Raji (cell line): ENCODE measurements around the gene WT1.

Source experiments
- POLR2A ChIP-seq: IDR thresholded peaks from 2 replicates; pipeline ENCODE4 v1.6.1; 2011; ENCODE audit warnings: low read depth, low read length, control low read depth; ENCODE audit not compliant: insufficient read depth

Gene WT1

DNA sequence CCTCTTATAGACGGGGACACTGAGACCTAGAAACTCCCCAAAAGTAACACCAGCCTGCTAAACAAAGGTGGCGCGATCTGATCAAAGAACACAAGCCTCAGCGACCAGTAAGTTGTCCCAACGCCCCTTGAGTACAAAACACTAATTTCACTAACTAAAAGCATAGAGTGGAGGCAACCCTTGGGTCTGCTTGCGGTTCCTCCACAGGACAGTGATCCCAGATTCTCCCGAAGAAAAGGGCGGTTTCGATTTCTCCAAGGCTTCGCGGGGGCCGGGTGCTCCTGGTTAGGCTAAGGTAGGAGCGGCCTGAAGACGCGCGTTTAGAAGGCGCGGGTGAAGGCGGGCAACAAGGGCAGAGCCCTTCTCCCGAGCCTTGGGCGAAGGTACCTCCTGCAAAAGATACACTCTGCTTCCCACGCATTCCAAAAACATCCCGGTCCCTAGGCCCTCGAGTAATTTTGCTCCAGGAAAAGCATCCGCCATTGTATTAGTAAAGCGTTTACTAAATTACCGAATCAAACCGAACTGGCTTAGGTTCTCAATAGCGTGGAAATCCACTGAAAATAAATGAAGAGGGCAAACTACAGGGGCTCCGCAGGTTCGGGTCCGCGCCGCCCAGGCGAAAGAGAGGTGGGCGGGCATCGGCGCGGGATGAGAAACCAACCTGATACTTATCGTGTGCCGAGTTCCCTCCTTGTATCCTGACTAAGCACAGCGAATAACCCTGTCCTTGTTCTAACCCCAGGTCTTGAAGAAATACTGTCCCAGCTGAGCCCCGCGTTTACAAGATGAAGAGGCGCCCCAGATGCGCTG lies 2.0 kb downstream of the WT1 start:
- no peak for TF ChIP-seq POLR2A

DNA sequence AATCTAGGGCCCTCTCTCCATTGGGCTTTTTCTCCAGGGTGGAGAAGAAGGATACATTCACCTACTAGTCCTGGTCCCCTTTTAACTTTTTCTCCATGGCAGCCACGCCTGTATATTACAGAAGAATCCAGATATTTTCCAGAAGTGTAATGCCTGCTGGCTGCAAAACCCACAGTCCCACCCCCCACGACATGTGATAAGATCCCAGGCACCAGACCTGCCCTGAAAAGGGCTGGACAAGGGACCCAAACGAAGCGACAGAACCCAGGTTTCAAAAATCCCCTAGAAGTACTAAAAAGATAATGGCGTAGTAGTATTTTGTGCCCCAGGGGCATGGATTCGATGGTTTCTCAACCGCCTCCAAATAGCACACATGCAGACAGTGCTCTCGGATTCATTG lies 2.8 kb downstream of the WT1 start:
- no peak for TF ChIP-seq POLR2A

DNA sequence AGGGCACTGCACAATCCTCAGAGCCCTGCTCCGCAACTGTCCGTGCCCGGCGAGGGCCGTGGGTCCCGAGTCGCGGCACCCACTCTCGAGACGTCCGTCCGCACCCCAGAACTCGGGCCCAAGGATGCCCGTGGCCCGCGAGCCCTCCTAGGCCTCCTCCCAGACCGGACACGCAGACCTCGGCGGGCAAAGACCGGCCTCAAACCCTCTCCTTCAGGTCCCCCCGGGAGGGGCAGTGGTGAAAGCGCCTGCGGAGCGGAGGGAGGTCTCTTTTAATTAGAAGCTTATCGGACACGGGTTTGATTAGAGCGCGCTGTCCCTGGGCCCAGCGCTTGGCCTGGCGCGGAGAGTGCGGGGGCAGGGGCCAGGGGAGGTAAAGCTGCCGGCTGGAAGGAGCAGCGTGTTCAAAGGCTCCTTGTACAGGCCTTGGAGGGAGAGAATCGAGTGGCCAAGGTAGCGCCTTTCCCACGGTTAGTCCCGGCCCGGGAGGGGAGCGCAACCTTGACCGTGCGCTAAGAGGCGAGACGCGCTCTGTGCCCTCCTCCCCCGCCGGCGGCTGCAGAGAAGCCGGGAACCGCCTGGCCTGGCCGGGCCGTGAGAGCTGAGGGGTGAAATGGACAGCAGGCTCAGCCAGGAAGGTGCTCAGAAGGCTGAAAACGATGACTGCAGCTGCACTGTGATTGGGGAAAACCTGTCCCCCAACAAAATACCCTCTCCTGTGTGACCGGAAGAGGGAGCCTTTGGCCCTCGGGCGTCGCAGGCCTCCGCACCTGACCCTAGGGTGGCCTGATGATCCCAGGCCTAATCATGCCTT lies 4.6 kb downstream of the WT1 start:
- TF ChIP-seq POLR2A = no peak

DNA sequence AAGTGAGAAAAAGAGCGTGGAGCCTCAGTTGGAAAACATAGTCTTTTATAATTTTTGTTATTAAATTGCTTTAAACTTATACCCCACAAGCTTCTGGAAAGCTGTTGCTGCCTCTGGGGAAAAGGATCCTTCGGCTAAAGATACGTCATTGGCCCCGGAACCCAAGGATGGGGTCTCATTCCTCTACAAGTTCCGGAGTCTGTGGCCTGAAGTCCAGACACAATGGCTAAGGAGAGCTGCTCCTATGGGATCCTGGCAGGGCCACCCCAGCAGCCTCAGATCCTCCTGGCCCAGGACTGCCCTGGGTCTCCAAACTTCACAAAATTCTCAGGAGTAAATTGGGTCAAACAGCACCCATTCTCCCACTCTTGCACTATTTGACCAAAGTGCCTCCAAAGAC lies 5.9 kb downstream of the WT1 start:
- TF ChIP-seq POLR2A = no peak

DNA sequence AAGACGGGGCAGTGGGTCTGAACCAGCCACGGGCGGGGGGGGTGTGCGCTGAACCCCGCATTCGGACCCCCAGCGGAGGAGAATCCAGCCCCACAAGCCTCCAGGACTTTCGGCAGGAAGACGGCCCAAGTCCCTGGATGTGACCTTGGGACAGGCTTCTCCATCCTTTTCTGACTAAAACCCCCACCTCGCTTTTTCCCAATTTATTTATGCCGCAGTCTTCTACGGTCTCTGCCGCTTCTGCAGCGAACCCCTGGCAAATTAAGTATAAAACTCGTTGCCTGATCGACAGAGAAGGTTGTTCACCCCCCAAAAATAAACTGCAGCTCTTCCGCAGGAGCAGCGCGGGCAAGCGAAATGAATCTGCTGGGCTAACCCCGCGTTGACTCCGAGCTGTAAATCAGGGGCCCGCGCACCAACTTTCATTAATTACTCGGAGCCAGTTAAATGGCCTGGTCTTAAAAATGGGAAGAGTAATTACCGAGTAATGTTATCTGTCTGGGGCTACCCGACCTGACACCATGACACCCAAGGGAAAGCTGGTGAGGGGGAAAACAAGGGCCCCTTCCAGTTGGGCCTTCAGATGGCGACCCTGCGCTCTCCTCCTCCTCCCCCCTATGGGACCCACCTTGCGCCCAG lies 6.6 kb downstream of the WT1 start:
- TF ChIP-seq POLR2A = no peak

DNA sequence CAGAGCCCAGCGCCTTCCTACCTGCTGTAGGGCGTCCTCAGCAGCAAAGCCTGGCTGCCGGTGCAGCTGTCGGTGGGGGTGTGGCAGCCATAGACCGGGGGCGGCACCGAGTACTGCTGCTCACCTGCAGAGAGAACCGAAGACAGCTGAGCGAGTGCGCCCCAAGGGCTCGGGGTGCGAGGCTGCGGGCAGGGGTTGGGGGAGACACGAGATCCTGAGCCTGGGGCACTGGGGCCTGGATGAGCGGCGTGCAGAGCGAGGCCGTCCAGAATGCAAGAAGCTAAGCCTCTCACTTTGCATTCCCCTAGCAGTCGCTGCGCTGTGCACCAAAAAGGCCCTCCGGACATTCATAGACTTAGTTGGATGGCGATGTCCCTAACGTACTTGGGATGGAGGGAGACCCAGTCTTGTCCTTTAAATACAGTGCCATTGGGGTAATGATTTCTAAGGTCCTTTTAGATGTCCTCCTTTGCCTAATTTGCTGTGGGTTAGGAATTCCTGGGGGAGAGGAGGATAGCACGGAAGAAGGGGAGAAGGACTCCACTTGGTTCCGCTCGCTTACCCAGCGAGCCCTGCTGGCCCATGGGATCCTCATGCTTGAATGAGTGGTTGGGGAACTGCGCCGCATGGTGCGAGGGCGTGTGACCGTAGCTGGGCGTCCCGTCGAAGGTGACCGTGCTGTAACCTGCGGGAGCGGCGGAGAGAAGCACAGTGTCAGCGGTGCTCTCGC lies 7.2 kb downstream of the WT1 start:
- no peak for TF ChIP-seq POLR2A

DNA sequence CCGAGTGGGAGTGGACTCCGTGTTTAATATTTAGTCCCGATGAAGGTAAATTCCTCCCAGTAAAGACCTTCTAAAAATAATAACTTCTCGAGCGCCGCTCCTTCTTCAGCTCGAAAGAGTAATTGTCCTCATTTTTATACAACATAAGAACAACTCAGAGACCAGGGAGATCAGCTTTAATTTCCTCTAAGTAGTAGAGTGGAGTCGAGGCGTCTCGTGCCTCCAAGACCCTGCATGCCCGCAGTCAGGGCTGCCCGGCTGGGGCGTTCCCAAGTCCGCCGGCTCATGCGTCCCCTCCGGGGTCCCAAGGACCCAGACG lies 7.8 kb downstream of the WT1 start:
- TF ChIP-seq POLR2A = no peak

DNA sequence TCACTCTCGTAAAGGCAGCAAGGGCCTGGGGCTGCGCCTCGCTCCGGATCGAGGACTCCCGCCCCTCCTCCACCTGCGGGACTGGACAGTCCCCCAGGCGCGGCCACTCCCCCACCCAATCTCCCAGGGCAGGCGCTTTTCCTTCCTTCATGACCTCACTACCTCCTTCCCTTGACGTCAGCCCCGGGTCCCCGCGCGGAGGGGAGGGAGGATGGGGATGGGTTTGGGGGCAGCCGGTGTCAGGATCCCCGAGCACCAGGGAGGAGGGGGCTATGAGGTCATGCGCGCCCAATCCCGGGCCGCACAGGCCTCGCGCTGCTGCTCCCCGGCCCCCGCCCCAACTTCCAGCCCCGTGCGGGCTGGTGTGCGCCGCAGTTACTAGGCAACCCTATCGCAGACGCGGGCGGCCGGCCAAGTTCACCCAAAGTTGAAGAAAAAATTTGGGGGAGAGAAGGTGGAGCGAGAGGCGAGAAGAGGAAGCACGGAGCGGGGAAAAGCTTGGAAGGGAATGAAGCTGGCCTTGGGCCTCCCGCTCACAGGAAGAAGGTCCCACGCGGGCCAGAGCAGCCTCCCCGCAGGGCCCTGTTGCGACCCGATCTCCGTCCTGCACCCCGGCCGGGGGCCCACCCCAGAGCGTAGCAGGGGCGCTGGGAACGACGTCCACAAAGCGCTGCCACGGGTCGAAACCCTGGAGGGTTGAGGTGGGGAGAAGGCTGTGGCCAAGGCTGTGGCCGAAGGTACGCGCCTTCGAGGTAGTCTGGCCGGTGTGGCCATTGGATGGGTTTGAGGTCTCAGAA lies 8.3 kb downstream of the WT1 start:
- TF ChIP-seq POLR2A = no peak

DNA sequence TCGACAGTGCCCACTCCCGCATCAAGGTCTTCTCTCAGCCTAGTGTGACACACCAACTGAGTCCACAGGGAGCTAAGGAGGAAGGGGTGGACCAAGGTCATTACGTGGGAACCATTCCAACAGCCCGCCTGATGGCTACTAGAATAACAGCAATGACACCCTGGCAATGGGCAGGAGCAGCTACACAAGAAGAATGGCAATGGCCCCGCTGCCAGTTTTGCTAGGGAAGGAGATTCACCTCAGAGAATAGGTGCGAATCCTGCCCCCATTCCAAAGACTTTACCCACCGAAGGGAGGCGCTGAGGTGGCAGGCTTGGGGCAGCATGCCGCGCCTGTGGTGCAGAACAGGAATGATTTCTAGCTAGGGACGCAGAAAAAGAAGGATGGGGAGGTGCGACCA lies 9.1 kb downstream of the WT1 start:
- TF ChIP-seq POLR2A = no peak

DNA sequence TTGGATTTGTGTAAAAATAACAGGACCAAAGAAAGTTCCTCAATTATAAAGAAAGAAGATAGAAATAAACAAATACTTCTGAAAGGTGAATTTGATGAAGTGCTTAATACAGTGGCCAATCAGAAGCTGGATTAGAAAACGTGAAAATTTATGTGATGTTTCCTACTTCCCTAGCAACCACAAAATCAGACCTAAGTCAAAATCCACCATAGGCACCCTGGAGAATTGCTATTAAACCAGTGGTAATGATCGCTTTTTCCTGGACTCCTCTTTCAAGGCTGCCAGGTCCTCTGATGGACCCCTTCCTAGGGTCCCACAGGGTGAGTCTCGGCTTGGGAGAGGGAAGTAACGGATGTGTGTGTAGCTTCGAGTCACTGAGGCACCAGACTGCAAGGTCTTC lies 9.6 kb downstream of the WT1 start:
- no peak for TF ChIP-seq POLR2A

DNA sequence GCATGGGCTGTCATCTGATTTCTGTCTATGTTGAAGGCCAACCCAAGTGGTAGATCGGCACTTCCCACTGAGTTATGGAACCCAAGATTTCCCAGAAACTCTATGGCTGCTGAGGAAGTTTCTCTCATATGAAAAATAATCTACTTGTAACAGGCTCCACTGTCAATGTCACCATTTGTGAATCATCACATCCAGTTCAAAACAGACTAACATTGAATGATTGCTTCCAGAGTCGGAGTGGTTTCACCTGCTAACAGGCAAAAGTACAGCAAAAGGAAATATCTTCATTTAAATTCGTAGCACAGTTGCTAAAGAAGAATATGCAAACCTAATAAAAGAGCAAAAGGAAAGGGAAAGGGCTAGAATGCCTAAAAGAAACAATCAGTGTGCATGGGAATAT lies 12.8 kb downstream of the WT1 start:
- TF ChIP-seq POLR2A = no peak

DNA sequence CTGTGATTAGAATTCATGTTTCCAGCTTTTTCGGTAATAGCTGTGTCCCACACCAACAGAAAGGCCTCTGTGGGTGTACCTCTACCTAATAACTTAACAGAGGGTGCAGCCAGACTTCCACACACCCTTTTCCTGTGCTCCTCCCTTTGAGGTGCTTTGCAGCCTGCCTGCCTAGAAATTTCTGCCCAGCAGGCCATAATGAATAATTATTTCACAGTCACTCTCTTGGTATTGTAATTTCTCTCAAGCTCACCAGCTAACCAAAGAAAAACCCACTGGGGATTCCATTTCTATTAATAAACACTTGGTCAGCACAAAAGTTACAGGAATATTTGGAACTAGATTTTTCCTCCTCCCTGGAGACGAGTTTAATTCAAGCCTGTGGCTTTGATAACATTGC lies 13.3 kb downstream of the WT1 start:
- TF ChIP-seq POLR2A = no peak

DNA sequence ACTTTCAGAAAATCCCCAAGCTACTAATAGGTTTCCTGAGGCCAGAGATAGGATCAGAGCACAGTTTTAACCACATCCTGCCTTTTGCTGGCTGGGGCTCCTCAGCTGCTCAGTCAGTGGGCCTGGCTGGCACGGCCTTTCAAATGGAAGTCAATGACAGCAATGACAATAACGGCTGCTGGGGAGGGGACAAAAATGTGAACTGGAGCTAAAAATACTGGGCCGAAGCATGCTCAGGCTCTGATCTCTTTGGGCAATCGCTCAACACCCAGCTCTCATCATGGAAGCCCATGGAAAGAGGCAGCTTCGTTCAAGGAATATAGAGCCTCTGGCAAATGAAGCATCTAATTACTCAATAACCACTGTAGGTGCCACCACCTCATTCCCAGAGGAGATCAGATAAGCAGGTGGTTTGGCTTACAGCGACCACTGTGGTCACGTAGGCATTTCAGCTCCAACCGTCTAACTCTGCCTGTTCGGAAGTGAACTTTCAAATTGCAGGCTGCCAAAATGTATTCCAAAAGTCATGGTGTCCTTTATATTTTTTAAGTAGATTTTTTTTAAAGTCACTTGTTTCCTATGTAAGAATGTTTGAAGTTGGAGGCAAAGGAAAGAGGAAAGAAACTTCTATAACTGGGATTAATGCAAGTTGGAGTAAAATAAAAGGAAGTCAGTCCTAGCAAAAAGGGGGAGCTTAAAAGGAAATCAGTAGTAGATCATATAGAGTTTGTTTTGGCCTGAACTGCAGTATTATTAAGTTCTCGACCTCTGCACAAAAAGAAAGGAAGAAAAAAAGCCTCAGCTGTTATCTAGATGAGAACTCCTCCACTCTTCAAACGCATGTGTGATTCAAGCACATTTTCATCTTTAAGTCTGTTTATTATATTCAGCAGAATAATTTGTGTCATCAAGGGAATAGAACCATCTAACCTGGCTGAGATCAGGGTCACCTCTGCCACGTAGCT lies 14.1 kb downstream of the WT1 start:
- TF ChIP-seq POLR2A = no peak
